ENCODE results near the gene NUTF2.
"Not testable (repeated sequence)": the region's sequence is repeated elsewhere in the genome, so short reads cannot be mapped to it uniquely, and the experiment has no call there.

GRCh38 chr16:67837190-67837589, 9.5 kb upstream of the NUTF2 start:
- TF ChIP-seq CTCF (conservative IDR thresholded peaks at IDR 0.05 in 1 of 2, IDR thresholded peaks at IDR 0.05 in 1 of 2; ENCODE audit: low read depth in 1 of 2, low read length in 2 of 2); EZH2 (IDR thresholded peaks at IDR 0.05; ENCODE audit: low read length, missing control alignments): not testable (repeated sequence)

Measured in fibroblast of lung (primary cell).